ENCODE measurements around the gene UBE2Z. TPM values are rescaled to one million over a fixed set of nuclear protein-coding genes. Genes with fewer than 3 reads are reported as not detected.

The UBE2Z gene
- total and polyA plus RNA-seq, 2 of the 8 experiments (the other 6 are each of a cell fraction or from before 2014, with no cell fraction given): 73.4 to 75.9 TPM

- Histone ChIP-seq H3K18ac (ENCODE audit: extremely low read depth, low read length) (no peak overlapping the region), H3K4ac (replicated peaks; ENCODE audit: insufficient read length, low read depth, low read length) (no peak overlapping the region), H4K8ac (ENCODE audit: extremely low read depth, insufficient read depth, low read length) (no peak overlapping the region), H2BK15ac (ENCODE audit: low read length) (no peak overlapping the region), H2AFZ (ENCODE audit: low read length) (no peak overlapping the region), H3K27ac (ENCODE audit: low read depth, low read length) (no peak overlapping the region), H3K23ac (ENCODE audit: insufficient read length) (no peak overlapping the region), H3K9ac (replicated peaks in 1 of 4; ENCODE audit: extremely low read depth in 1 of 4, low read depth in 3 of 4, low read length in 3 of 4) (no peak overlapping the region), H3K36me3 (ENCODE audit: control insufficient read depth in 2 of 4, insufficient read depth in 4 of 4, low read length in 3 of 4) (peaks cover 1 to 5% (median 3%) of the 10 kb centered on the region in 4 experiments; a peak in 5 of 8 replicates), H2BK5ac (ENCODE audit: low read depth, low read length) (no peak overlapping the region), H2BK12ac (ENCODE audit: low read depth, low read length) (no peak overlapping the region), H3K79me1 (ENCODE audit: low read depth, low read length) (no peaks in the 10 kb centered on the region; the same call in 1 of the 2 replicates), H4K91ac (replicated peaks; ENCODE audit: insufficient read length, low read length) (no peak overlapping the region), H3K56ac (replicated peaks; ENCODE audit: insufficient read length, low read depth, low read length) (no peak overlapping the region), H4K20me1 (replicated peaks in 1 of 2; ENCODE audit: control insufficient read depth in 1 of 2, insufficient read depth in 2 of 2, low read length in 2 of 2) (peaks cover 0 to 2% of the 10 kb centered on the region in 2 experiments), H2BK20ac (ENCODE audit: low read length) (no peak overlapping the region), H2AK5ac (ENCODE audit: low read depth, low read length) (no peak overlapping the region), H3K14ac (ENCODE audit: insufficient read length) (no peak overlapping the region), H3K4me3 (ENCODE audit: extremely low read depth in 1 of 4, insufficient read depth in 2 of 4, low read depth in 3 of 4, low read length in 4 of 4) (no peak overlapping the region), H3K79me2 (ENCODE audit: control insufficient read depth in 1 of 2, insufficient read depth in 2 of 2, low read length in 2 of 2) (peaks cover 0 to 18% of the 10 kb centered on the region in 2 experiments; a peak in 3 of 4 replicates), H3K9me3 (ENCODE audit: insufficient read depth in 2 of 2, low read depth in 1 of 2, low read length in 1 of 2) (no peaks in the 10 kb centered on the region), H3K23me2 (ENCODE audit: low read depth, low read length) (peaks cover 4% of the 10 kb centered on the region; the same call in 1 of the 2 replicates), H2BK120ac (replicated peaks; ENCODE audit: low read depth, low read length) (no peak overlapping the region), H4K5ac (ENCODE audit: insufficient read length, low read depth, low read length) (no peak overlapping the region), H3K27me3 (replicated peaks in 1 of 4; ENCODE audit: control insufficient read depth in 3 of 4, extremely low read depth in 1 of 4, insufficient read depth in 3 of 4, low read length in 3 of 4) (no peaks in the 10 kb centered on the region), H3K4me2 (ENCODE audit: insufficient read depth in 1 of 2, low read depth in 2 of 2, low read length in 2 of 2) (no peak overlapping the region), H3K4me1 (replicated peaks in 1 of 4; ENCODE audit: control insufficient read depth in 3 of 4, insufficient read depth in 4 of 4, low read length in 3 of 4) (peaks cover 0 to 6% (median 3%) of the 10 kb centered on the region in 4 experiments; a peak in 3 of 7 replicates)
- FAIRE-seq: no peak
- DNase-seq (ENCODE audit: low read depth in 1 of 2, low spot score in 2 of 2): no peak
- POLR2A ChIA-PET (ENCODE audit: partially characterized antibody): no interaction called here
- WGBS, 2 experiments (ENCODE audit: extremely low coverage in 1 of 2, insufficient coverage in 1 of 2, insufficient read length in 1 of 2, insufficient replicate concordance in 2 of 2, low coverage in 1 of 2, low lambda C conversion rate in 2 of 2, missing lambda C conversion rate in 1 of 2): 75% methylated on average over 2 of the region's 2 CpGs; no CpG with 5 or more reads in 1 of the 2 experiments
- no peak for TF ChIP-seq GABPA (IDR thresholded peaks at IDR 0.05; ENCODE audit: borderline replicate concordance, insufficient read depth, low read length)
- no peak for TF ChIP-seq CTBP2 (IDR thresholded peaks at IDR 0.05; ENCODE audit: borderline replicate concordance, insufficient read depth, insufficient read length, low read length)
- CTCF ChIA-PET (ENCODE audit: partially characterized antibody): interaction anchor here (0.7 to 63.3 kb wide), 3 partner anchors 11 to 58 kb away, joined by 4 to 2590 read pairs (median 11); partner anchors contain the start of genes CALCOCO2 and TTLL6
Observed at GRCh38 chr17:48890086-48890485, 18.1 kb upstream of the UBE2Z start.
